K562 (cell line): Measurements from ENCODE around the gene SOWAHD. TPM values are rescaled to one million over a fixed set of nuclear protein-coding genes. Genes with fewer than 3 reads are reported as not detected.

Source experiments
- AFF1 ChIP-seq, 2 experiments: fragments of 450-650 bp; IDR thresholded peaks; 2 replicates each; pipeline ENCODE4 v1.6.1; 2018; ENCODE audit warnings: mild to moderate bottlenecking in 2 of 2, low read depth in 1 of 2; ENCODE audit not compliant: partially characterized antibody in 2 of 2
- CREB1 ChIP-seq, 2 experiments: sonication (generic) in 1 of 2; formaldehyde crosslinking in 1 of 2; IDR thresholded peaks; 2 replicates each; pipeline versions ENCODE4 v1.6.1 to v1.8.0; 2012 to 2022; ENCODE audit warnings: inconsistent platforms in 1 of 2, mild to moderate bottlenecking in 1 of 2, missing genetic modification reagents in 1 of 2, moderate library complexity in 1 of 2
- CREM ChIP-seq: IDR thresholded peaks from 2 replicates; pipeline ENCODE4 v1.6.1; 2014; ENCODE audit warnings: antibody characterized with exemption, low read depth
- GTF3C2 ChIP-seq: IDR thresholded peaks from 3 replicates; pipeline ENCODE4 v1.6.1; 2011; ENCODE audit warnings: borderline replicate concordance, mild to moderate bottlenecking, moderate library complexity; ENCODE audit not compliant: insufficient read length; ENCODE audit errors: extremely low read depth
- PBX2 ChIP-seq, 2 experiments: IDR thresholded peaks in 1 of 2; conservative IDR thresholded peaks in 1 of 2; 2 replicates each; pipeline ENCODE4 v1.6.1; 2016; ENCODE audit warnings: low read depth in 2 of 2, mild to moderate bottlenecking in 1 of 2, missing compliant biosample characterization in 1 of 2, missing genetic modification characterization in 1 of 2, moderate library complexity in 1 of 2
- PRMT5 ChIP-seq: sonication (generic); formaldehyde crosslinking; IDR thresholded peaks from 2 replicates; pipeline ENCODE4 v1.5.0; 2020; ENCODE audit warnings: missing genetic modification reagents
- RFX7 ChIP-seq: fragments of 250-450 bp; sonication (Bioruptor Pico); IDR thresholded peaks from 2 replicates; pipeline ENCODE4 v1.5.1; 2021; ENCODE audit warnings: mild to moderate bottlenecking
- SPI1 ChIP-seq: IDR thresholded peaks from 2 replicates; pipeline ENCODE4 v1.6.1; 2011; ENCODE audit warnings: low read depth, low read length, control low read depth, borderline replicate concordance
- TCF15 ChIP-seq: fragments of 250-450 bp; sonication (Bioruptor Pico); IDR thresholded peaks from 2 replicates; pipeline ENCODE4 v1.8.0; 2022; ENCODE audit warnings: moderate library complexity, mild to moderate bottlenecking, inconsistent platforms
- ZBTB8A ChIP-seq: fragments of 450-650 bp; IDR thresholded peaks from 2 replicates; pipeline ENCODE4 v1.6.1; 2018; ENCODE audit warnings: mild to moderate bottlenecking, moderate library complexity; ENCODE audit not compliant: partially characterized antibody
- ZFP30 ChIP-seq: fragments of 250-450 bp; sonication (Bioruptor Pico); IDR thresholded peaks from 2 replicates; pipeline ENCODE4 v1.8.0; 2022; ENCODE audit warnings: moderate library complexity, mild to moderate bottlenecking, inconsistent platforms, borderline replicate concordance
- ZNF57 ChIP-seq: fragments of 450-650 bp; formaldehyde crosslinking; IDR thresholded peaks from 2 replicates; pipeline ENCODE4 v1.4.0; 2020; ENCODE audit warnings: mild to moderate bottlenecking, moderate library complexity
- polyA plus RNA-seq, 8 experiments: library from polyadenylated mRNA; depleted of rRNA in 4 of 8; stranded (reverse) in 5 of 8; unstranded in 3 of 8; fragments of >200 nt; fragmentation: Nextera tagmentation in 2 of 8; fragmentation: Illumina TruSeq in 1 of 8; extraction: Ambion mirVana in 2 of 8; extraction: Trizol in 1 of 8; gene quantifications; 2 replicates each; pipeline versions ENCODE4 v1.2.1 to v1.2.3, GENCODE V29; 2011 to 2014; ENCODE audit warnings: inconsistent platforms in 1 of 8, missing spikeins in 1 of 8
- total RNA-seq, 7 experiments: library from RNA; depleted of rRNA in 6 of 7; stranded (reverse); fragments of >200 nt in 6 of 7; fragmentation: Illumina TruSeq in 2 of 7; extraction: Trizol in 2 of 7; gene quantifications; 2 replicates each; pipeline versions ENCODE4 v1.2.1 to v1.2.3, GENCODE V29; 2011 to 2021; ENCODE audit warnings: low replicate concordance in 1 of 7

The SOWAHD gene
- total and polyA plus RNA-seq, 9 of the 15 experiments (the other 6 are each of a cell fraction or from before 2014, with no cell fraction given): 0.13 to 0.29 TPM; not detected in 7

- TF ChIP-seq PBX2 (CRISPR knock-in tag; IDR thresholded peaks at IDR 0.05; ENCODE audit: low read depth): no peak
- no peak for TF ChIP-seq PBX2 (tag; conservative IDR thresholded peaks at IDR 0.05; ENCODE audit: low read depth)
- TF ChIP-seq TCF15 (CRISPR knock-in tag): no peak
- TF ChIP-seq RFX7 (CRISPR knock-in tag): no peak
- TF ChIP-seq CREM: no peak
- no peak for TF ChIP-seq ZBTB8A
- TF ChIP-seq AFF1 (IDR thresholded peaks at IDR 0.05; ENCODE audit: low read depth in 1 of 2, partially characterized antibody in 2 of 2): no peak
- TF ChIP-seq CREB1 (IDR thresholded peaks at IDR 0.05): no peak
- TF ChIP-seq CREB1 (CRISPR knock-in tag; IDR thresholded peaks at IDR 0.05): no peak
- no peak for TF ChIP-seq GTF3C2
- no peak for TF ChIP-seq ZNF57 (CRISPR knock-in tag)
- peak; percentile 28; the same call in 1 of the 2 replicates for TF ChIP-seq SPI1
- no peak for TF ChIP-seq ZFP30
- no peak for TF ChIP-seq PRMT5 (CRISPR knock-in tag)
These were observed 28.8 kb upstream of the SOWAHD start (continued) for GRCh38 chrX:119729408-119730201.
